ENCODE data around the gene PITRM1. TPM values are rescaled to one million over a fixed set of nuclear protein-coding genes. Genes with fewer than 3 reads are reported as not detected.

Gene PITRM1
- total RNA-seq, 2 donors from 2014 or later, result 45.3 to 50.2 TPM

DNA sequence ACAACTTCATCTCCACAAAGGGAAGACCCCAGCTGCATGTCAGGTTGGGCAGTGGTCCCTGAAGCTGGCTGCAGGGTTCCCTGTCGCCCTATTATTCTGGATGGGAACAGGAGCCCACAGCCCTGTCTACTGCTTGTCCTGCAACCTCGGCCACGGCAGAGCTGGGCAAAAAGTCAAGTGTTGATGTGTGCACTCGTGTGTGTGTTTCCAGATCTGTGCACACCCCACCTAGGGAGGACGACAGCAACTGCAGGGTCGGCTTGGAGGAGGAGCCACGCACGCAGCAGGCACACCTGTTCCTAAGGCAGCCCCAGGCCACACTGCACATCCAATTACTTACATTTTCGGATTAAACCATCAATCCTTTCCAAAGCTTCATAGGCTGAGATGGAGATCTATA lies 23.6 kb downstream of the PITRM1 start:
- no peak overlapping the region for H3K27ac Mint-ChIP-seq

DNA sequence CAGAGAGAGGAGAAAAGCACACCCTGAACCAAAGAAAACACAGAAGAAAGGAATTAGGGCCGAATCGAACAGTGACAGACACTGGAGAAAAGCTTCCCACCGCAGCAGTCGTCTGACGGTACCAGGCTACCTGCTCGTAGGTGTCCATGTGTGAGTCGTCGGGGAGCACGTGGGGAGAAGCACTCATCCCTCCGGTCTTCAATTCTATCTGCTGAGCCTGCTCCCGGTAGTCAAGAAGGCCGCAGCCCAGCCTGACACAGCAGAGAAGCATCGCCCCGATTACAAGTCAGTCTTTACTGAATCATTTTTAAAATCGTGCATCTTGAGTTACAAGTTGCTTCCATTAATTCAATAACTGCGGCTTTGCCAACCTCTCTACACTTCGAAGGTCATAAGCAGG lies 24.5 kb downstream of the PITRM1 start:
- no peak overlapping the region for H3K27ac Mint-ChIP-seq
- peaks cover 60% of the 10 kb centered on the region for H3K36me3 Mint-ChIP-seq (ENCODE audit: low read depth)
- H3K4me3 ChIP-seq (ENCODE audit: low read length), result no peak overlapping the region
- no peaks in the 10 kb centered on the region for H3K27me3 Mint-ChIP-seq (ENCODE audit: insufficient read depth)
- H3K36me3 ChIP-seq (ENCODE audit: control insufficient read depth, insufficient read depth, low read length), result peaks cover 72% of the 10 kb centered on the region
- no peak for DNase-seq
- no peaks in the 10 kb centered on the region for H3K9me3 ChIP-seq (ENCODE audit: control insufficient read depth, low read length)
- TF ChIP-seq, protein P1, sequence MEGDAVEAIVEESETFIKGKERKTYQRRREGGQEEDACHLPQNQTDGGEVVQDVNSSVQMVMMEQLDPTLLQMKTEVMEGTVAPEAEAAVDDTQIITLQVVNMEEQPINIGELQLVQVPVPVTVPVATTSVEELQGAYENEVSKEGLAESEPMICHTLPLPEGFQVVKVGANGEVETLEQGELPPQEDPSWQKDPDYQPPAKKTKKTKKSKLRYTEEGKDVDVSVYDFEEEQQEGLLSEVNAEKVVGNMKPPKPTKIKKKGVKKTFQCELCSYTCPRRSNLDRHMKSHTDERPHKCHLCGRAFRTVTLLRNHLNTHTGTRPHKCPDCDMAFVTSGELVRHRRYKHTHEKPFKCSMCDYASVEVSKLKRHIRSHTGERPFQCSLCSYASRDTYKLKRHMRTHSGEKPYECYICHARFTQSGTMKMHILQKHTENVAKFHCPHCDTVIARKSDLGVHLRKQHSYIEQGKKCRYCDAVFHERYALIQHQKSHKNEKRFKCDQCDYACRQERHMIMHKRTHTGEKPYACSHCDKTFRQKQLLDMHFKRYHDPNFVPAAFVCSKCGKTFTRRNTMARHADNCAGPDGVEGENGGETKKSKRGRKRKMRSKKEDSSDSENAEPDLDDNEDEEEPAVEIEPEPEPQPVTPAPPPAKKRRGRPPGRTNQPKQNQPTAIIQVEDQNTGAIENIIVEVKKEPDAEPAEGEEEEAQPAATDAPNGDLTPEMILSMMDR (conservative IDR thresholded peaks at IDR 0.05), result no peak
- no peak overlapping the region for H3K9ac ChIP-seq (ENCODE audit: extremely low read depth, low read length, poor library complexity, severe bottlenecking)
- H3K9me3 Mint-ChIP-seq, result no peaks in the 10 kb centered on the region
- no peaks in the 10 kb centered on the region for H3K4me1 Mint-ChIP-seq
- H3K27ac ChIP-seq (ENCODE audit: low read depth, low read length), result no peak overlapping the region
- no peaks in the 10 kb centered on the region for H3K27me3 ChIP-seq (ENCODE audit: control insufficient read depth, insufficient read depth, low read length, poor library complexity, severe bottlenecking)
- no peaks in the 10 kb centered on the region for H3K4me1 ChIP-seq (ENCODE audit: control insufficient read depth, insufficient read depth, low read length)
- H3K4me3 Mint-ChIP-seq, result no peak overlapping the region
- WGBS, 2 experiments (ENCODE audit: insufficient coverage in 1 of 2, insufficient read length in 1 of 2), result 88 to 89% methylated on average over 17 of the region's 17 CpGs

More for the DNA sequence above, 23.6 kb downstream of the PITRM1 start:
- Histone ChIP-seq H3K4me3 (ENCODE audit: low read length) (no peak overlapping the region), H3K9me3 (ENCODE audit: control insufficient read depth, low read length) (no peaks in the 10 kb centered on the region), H3K36me3 (ENCODE audit: control insufficient read depth, insufficient read depth, low read length) (peaks cover 73% of the 10 kb centered on the region), H3K27ac (ENCODE audit: low read depth, low read length) (no peak overlapping the region), H3K4me1 (ENCODE audit: control insufficient read depth, insufficient read depth, low read length) (no peaks in the 10 kb centered on the region), H3K27me3 (ENCODE audit: control insufficient read depth, insufficient read depth, low read length, poor library complexity, severe bottlenecking) (no peaks in the 10 kb centered on the region), H3K9ac (ENCODE audit: extremely low read depth, low read length, poor library complexity, severe bottlenecking) (no peak overlapping the region)
- H3K9me3 Mint-ChIP-seq, result no peaks in the 10 kb centered on the region
- no peaks in the 10 kb centered on the region for H3K4me1 Mint-ChIP-seq
- no peak overlapping the region for H3K4me3 Mint-ChIP-seq
- H3K36me3 Mint-ChIP-seq (ENCODE audit: low read depth), result peaks cover 60% of the 10 kb centered on the region
- H3K27me3 Mint-ChIP-seq (ENCODE audit: insufficient read depth), result no peaks in the 10 kb centered on the region
- DNase-seq, result no peak
- TF ChIP-seq, protein P1 (conservative IDR thresholded peaks at IDR 0.05), result no peak
- 89 to 95% methylated on average over 4 to 9 of the region's 9 CpGs for WGBS, 2 experiments (ENCODE audit: insufficient coverage in 1 of 2, insufficient read length in 1 of 2)

DNA sequence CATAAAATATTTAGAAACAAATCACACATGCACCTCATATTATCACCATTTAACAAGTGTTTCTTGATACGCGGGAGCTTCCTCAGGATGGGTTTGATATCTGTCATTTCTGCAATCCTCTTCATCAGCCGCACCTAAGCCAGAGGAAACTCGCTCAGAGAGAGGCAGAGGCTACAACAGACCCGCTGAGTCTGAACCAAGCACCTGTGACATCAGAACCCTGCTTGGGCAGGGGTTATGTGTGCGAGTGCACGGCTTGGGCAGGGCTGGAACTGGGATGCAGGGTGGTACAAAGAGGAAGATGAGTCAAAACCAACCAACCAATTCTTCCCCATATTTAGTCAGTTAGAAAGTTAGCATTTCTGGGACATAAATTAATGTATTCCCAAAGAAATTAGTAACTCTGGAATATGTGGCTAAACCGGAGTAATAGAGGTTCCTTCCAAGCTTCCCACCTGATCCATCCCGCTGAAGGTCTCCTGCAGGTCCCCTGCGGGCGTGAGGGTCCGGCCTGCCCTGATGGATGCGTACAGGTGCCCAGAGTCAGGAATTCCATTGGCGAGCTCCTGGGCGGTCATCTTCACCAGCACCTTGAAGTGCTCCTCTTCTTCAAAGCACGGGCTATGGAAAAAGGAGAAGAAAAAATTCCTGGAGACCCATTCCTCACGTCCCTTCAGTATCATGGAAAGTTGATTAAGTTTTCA lies 25.3 kb downstream of the PITRM1 start:
- WGBS, 2 experiments (ENCODE audit: insufficient coverage in 1 of 2, insufficient read length in 1 of 2), result 86 to 87% methylated on average over 10 to 17 of the region's 17 CpGs
- H3K27me3 Mint-ChIP-seq (ENCODE audit: insufficient read depth), result no peaks in the 10 kb centered on the region
- no peaks in the 10 kb centered on the region for H3K9me3 Mint-ChIP-seq
- TF ChIP-seq, protein P1 (conservative IDR thresholded peaks at IDR 0.05), result no peak
- DNase-seq, result no peak
- no peaks in the 10 kb centered on the region for H3K4me1 ChIP-seq (ENCODE audit: control insufficient read depth, insufficient read depth, low read length)
- no peak overlapping the region for H3K4me3 Mint-ChIP-seq
- peaks cover 61% of the 10 kb centered on the region for H3K36me3 Mint-ChIP-seq (ENCODE audit: low read depth)
- H3K4me1 Mint-ChIP-seq, result no peaks in the 10 kb centered on the region
- no peak overlapping the region for H3K9ac ChIP-seq (ENCODE audit: extremely low read depth, low read length, poor library complexity, severe bottlenecking)
- H3K9me3 ChIP-seq (ENCODE audit: control insufficient read depth, low read length), result no peaks in the 10 kb centered on the region
- H3K27ac ChIP-seq (ENCODE audit: low read depth, low read length), result no peak overlapping the region
- no peak overlapping the region for H3K27ac Mint-ChIP-seq
- H3K4me3 ChIP-seq (ENCODE audit: low read length), result no peak overlapping the region
- no peaks in the 10 kb centered on the region for H3K27me3 ChIP-seq (ENCODE audit: control insufficient read depth, insufficient read depth, low read length, poor library complexity, severe bottlenecking)
- peaks cover 74% of the 10 kb centered on the region for H3K36me3 ChIP-seq (ENCODE audit: control insufficient read depth, insufficient read depth, low read length)
